ENCODE results near the gene MTO1.
"Not testable (repeated sequence)": the region's sequence is repeated elsewhere in the genome, so short reads cannot be mapped to it uniquely, and the experiment has no call there.

DNA sequence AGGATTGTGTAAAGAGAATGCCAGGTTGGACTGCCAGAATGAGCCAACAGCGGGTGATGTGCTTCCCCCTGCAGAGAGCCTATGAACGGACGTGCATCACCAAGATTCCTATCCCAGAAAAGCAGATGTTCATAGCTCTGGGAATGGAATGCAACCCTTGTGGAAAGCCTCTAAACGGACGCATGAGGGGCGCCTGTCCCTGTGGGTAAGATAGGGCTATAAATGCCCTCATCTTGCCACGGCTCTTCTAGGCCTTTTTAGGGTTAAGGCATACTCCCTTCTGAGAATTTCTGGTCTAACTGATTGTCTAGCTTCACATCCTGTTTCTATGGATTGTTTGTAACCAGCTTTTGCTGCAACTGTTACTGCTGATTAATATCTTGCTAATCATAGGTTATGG lies 2.1 kb upstream of the MTO1 start:
- TF ChIP-seq, protein P1, sequence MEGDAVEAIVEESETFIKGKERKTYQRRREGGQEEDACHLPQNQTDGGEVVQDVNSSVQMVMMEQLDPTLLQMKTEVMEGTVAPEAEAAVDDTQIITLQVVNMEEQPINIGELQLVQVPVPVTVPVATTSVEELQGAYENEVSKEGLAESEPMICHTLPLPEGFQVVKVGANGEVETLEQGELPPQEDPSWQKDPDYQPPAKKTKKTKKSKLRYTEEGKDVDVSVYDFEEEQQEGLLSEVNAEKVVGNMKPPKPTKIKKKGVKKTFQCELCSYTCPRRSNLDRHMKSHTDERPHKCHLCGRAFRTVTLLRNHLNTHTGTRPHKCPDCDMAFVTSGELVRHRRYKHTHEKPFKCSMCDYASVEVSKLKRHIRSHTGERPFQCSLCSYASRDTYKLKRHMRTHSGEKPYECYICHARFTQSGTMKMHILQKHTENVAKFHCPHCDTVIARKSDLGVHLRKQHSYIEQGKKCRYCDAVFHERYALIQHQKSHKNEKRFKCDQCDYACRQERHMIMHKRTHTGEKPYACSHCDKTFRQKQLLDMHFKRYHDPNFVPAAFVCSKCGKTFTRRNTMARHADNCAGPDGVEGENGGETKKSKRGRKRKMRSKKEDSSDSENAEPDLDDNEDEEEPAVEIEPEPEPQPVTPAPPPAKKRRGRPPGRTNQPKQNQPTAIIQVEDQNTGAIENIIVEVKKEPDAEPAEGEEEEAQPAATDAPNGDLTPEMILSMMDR (IDR thresholded peaks at IDR 0.05): not testable (repeated sequence)
- TF ChIP-seq POLR2A (IDR thresholded peaks at IDR 0.05): not testable (repeated sequence)

Data from lower leg skin (tissue), 3 donors.